A549 (cell line): Measurements from ENCODE around the gene TMEM244. TPM values are rescaled to one million over a fixed set of nuclear protein-coding genes. Genes with fewer than 3 reads are reported as not detected.

Source experiments
- ATAC-seq, 2 experiments: fragments of 200-7000 bp in 1 of 2; fragments of >200 bp in 1 of 2; cut with Nextera tagmentation in 1 of 2; cut with Tn5 transposase in 1 of 2; 3 replicates each; pipeline versions ENCODE4 v1.8.0 to v1.9.1; 2018 to 2020; ENCODE audit warnings: mild to moderate bottlenecking in 1 of 2, moderate library complexity in 1 of 2
- CTCF ChIA-PET: fragments of 300-600 bp; sonication (Branson Sonifier 250); formaldehyde crosslinking; extraction: SDS; loops from one replicate; lab custom pipeline; 2021; ENCODE audit warnings: antibody characterized with exemption, inconsistent platforms; lab: Yijun Ruan, JAX
- POLR2A ChIA-PET: fragments of 350-600 bp; formaldehyde crosslinking; extraction: SDS; loops from one replicate; lab custom pipeline; 2021; ENCODE audit warnings: antibody characterized with exemption, inconsistent platforms; lab: Yijun Ruan, JAX
- DNase-seq, 2 experiments: peaks; one replicate each; pipeline versions ENCODE4 v3.0.0 to v3.0.0-alpha.2; 2011 to 2016; ENCODE audit warnings: low read depth in 1 of 2, low spot score in 1 of 2
- FAIRE-seq: peaks from 2 replicates; lab custom pipeline; 2011; peaks lifted over from hg19 to GRCh38; lab: Jason Lieb, UNC
- H3K27ac ChIP-seq, 2 experiments: fragments of >200 bp; sonication (Bioruptor Twin); formaldehyde crosslinking; 3 replicates each; pipeline ENCODE4 v1.5.1; 2016 to 2017
- H3K4me1 ChIP-seq: fragments of >200 bp; sonication (Bioruptor Twin); formaldehyde crosslinking; 3 replicates; pipeline ENCODE4 v1.6.1; 2016
- H3K4me2 ChIP-seq: fragments of >200 bp; sonication (Bioruptor Twin); formaldehyde crosslinking; 3 replicates; pipeline ENCODE4 v1.6.1; 2016
- H3K4me3 ChIP-seq: fragments of >200 bp; sonication (Bioruptor Twin); formaldehyde crosslinking; 3 replicates; pipeline ENCODE4 v1.5.1; 2016
- H3K9me3 ChIP-seq: fragments of >200 bp; sonication (Bioruptor Twin); formaldehyde crosslinking; 3 replicates; pipeline ENCODE4 v1.6.1; 2016
- ATOH8 ChIP-seq: fragments of 250-450 bp; sonication (Bioruptor Pico); IDR thresholded peaks from 2 replicates; pipeline ENCODE4 v1.5.0; 2020; ENCODE audit warnings: low read depth, mild to moderate bottlenecking, moderate library complexity
- CBX2 ChIP-seq: fragments of 200-600 bp; sonication (generic); IDR thresholded peaks from 2 replicates; pipeline ENCODE4 v1.6.1; 2016; ENCODE audit warnings: low read depth, mild to moderate bottlenecking, borderline replicate concordance
- CBX8 ChIP-seq: fragments of 200-600 bp; sonication (generic); IDR thresholded peaks from 2 replicates; pipeline ENCODE4 v1.6.1; 2016
- CEBPB ChIP-seq, 2 experiments: fragments of >200 bp in 1 of 2; sonication (Bioruptor Twin) in 1 of 2; formaldehyde crosslinking in 1 of 2; IDR thresholded peaks; 2 replicates each; pipeline ENCODE4 v1.6.1; 2012 to 2016
- CHD4 ChIP-seq: fragments of 200-600 bp; sonication (generic); IDR thresholded peaks from 2 replicates; pipeline ENCODE4 v1.6.1; 2016; ENCODE audit warnings: antibody characterized with exemption, mild to moderate bottlenecking, borderline replicate concordance
- E2F6 ChIP-seq: IDR thresholded peaks from 2 replicates; pipeline ENCODE4 v1.6.1; 2012; ENCODE audit warnings: low read depth, borderline replicate concordance
- FOSL2 ChIP-seq, 2 experiments: fragments of 450-650 bp in 1 of 2; fragments of >200 bp in 1 of 2; sonication (Bioruptor Twin) in 1 of 2; formaldehyde crosslinking; IDR thresholded peaks; 2 replicates each; pipeline versions ENCODE4 v1.5.0 to v1.6.1; 2016 to 2020; ENCODE audit warnings: mild to moderate bottlenecking in 1 of 2, moderate library complexity in 1 of 2
- HEYL ChIP-seq: fragments of 250-450 bp; sonication (Bioruptor Pico); IDR thresholded peaks from 2 replicates; pipeline ENCODE4 v1.8.0; 2021; ENCODE audit warnings: mild to moderate bottlenecking, moderate library complexity
- HMGXB4 ChIP-seq: fragments of 250-450 bp; sonication (Bioruptor Pico); IDR thresholded peaks from 2 replicates; pipeline ENCODE4 v1.5.0; 2021; ENCODE audit warnings: mild to moderate bottlenecking, moderate library complexity, borderline replicate concordance
- HOXB13 ChIP-seq: fragments of 250-450 bp; sonication (Bioruptor Pico); IDR thresholded peaks from 2 replicates; pipeline ENCODE4 v1.5.0; 2020; ENCODE audit warnings: low read depth, mild to moderate bottlenecking, moderate library complexity
- JUN ChIP-seq, 2 experiments: fragments of >200 bp; sonication (Bioruptor Twin); formaldehyde crosslinking; IDR thresholded peaks; 2 replicates in 1 of 2; 3 replicates in 1 of 2; pipeline ENCODE4 v1.6.1; 2016 to 2017
- KDM1A ChIP-seq: fragments of 200-600 bp; sonication (generic); IDR thresholded peaks from 2 replicates; pipeline ENCODE4 v1.6.1; 2016; ENCODE audit warnings: low read depth, mild to moderate bottlenecking
- KDM5A ChIP-seq: fragments of 200-600 bp; sonication (generic); IDR thresholded peaks from 2 replicates; pipeline ENCODE4 v1.6.1; 2016; ENCODE audit warnings: antibody characterized with exemption, mild to moderate bottlenecking
- MAX ChIP-seq: IDR thresholded peaks from 2 replicates; pipeline ENCODE4 v1.6.1; 2012
- MAZ ChIP-seq: fragments of 150-350 bp; IDR thresholded peaks from 2 replicates; pipeline ENCODE4 v1.6.1; 2014; ENCODE audit warnings: antibody characterized with exemption, low read depth, low read length, borderline replicate concordance
- NFE2L2 ChIP-seq: fragments of 150-350 bp; conservative IDR thresholded peaks from 2 replicates; pipeline ENCODE4 v1.6.1; 2014; ENCODE audit warnings: low read length
- NPAS2 ChIP-seq: fragments of 250-450 bp; sonication (Bioruptor Pico); IDR thresholded peaks from 2 replicates; pipeline ENCODE4 v1.8.0; 2022; ENCODE audit warnings: mild to moderate bottlenecking, moderate library complexity, borderline replicate concordance
- PHF8 ChIP-seq: fragments of 200-600 bp; sonication (generic); IDR thresholded peaks from 2 replicates; pipeline ENCODE4 v1.6.1; 2016; ENCODE audit warnings: low read depth, mild to moderate bottlenecking, antibody characterized with exemption, moderate library complexity, borderline replicate concordance
- POLR2A ChIP-seq: IDR thresholded peaks from 2 replicates; pipeline ENCODE4 v1.6.1; 2012; ENCODE audit warnings: mild to moderate bottlenecking, low read length
- POLR2AphosphoS2 ChIP-seq: conservative IDR thresholded peaks from 2 replicates; pipeline ENCODE4 v1.6.1; 2012; ENCODE audit warnings: low read length, improper control_type of control experiment, inconsistent platforms
- RAD21 ChIP-seq, 2 experiments: fragments of >200 bp in 1 of 2; sonication (Bioruptor Twin) in 1 of 2; formaldehyde crosslinking in 1 of 2; IDR thresholded peaks in 1 of 2; conservative IDR thresholded peaks in 1 of 2; 2 replicates in 1 of 2; 3 replicates in 1 of 2; pipeline ENCODE4 v1.6.1; 2012 to 2018; ENCODE audit warnings: inconsistent platforms in 1 of 2
- REST ChIP-seq: fragments of 200-600 bp; sonication (generic); IDR thresholded peaks from 2 replicates; pipeline ENCODE4 v1.6.1; 2016; ENCODE audit warnings: antibody characterized with exemption, mild to moderate bottlenecking, moderate library complexity
- RFX5 ChIP-seq: fragments of 450-650 bp; IDR thresholded peaks from 2 replicates; pipeline ENCODE4 v1.7.1; 2014; ENCODE audit warnings: antibody characterized with exemption, mild to moderate bottlenecking, moderate library complexity
- ZFP36 ChIP-seq: fragments of 450-650 bp; IDR thresholded peaks from 2 replicates; pipeline ENCODE4 v1.6.1; 2014; ENCODE audit warnings: borderline replicate concordance; ENCODE audit not compliant: partially characterized antibody
- WGBS: methylation state at CpG from one replicate; pipeline ENCODE4 v1.1.6; 2017; ENCODE audit errors: missing lambda C conversion rate; 5-methylcytosine and 5-hydroxymethylcytosine counted together
- polyA plus RNA-seq, 4 experiments: library from polyadenylated mRNA; depleted of rRNA in 3 of 4; stranded (reverse); fragments of >200 nt; fragmentation: RNase III in 1 of 4; extraction: RNeasy Plus Mini Kit Qiagen cat#74134 plus additional on column Dnase treatment in 1 of 4; gene quantifications; 2 replicates in 3 of 4; 3 replicates in 1 of 4; pipeline ENCODE4 v1.2.3, GENCODE V29; 2011 to 2017

The TMEM244 gene
- polyA plus RNA-seq, 2 of the 4 experiments (the other 2 are of a cell fraction): not detected

GRCh38 chr6:129801909-129802308, 59.2 kb downstream of the TMEM244 start (continued):
- no peak for TF ChIP-seq E2F6
- no peak for TF ChIP-seq NPAS2 (CRISPR knock-in tag)
- no peak for TF ChIP-seq HEYL (CRISPR knock-in tag)
- no peak for TF ChIP-seq NFE2L2
- no peak for TF ChIP-seq POLR2AphosphoS2
- no peak for TF ChIP-seq REST
- no peak for TF ChIP-seq CEBPB (IDR thresholded peaks at IDR 0.05)
- no peak for TF ChIP-seq RFX5

GRCh38 chr6:129795261-129795660, 65.9 kb downstream of the TMEM244 start:
- ChIA-PET POLR2A (no interaction called here), CTCF (interaction anchor here (0.5 kb wide), 1 partner anchor 432 kb away, joined by 3 read pairs; no protein-coding TSS in a partner anchor)
- H3K4me2 ChIP-seq: no peak overlapping the region
- H3K9me3 ChIP-seq: no peaks in the 10 kb centered on the region
- no peaks in the 10 kb centered on the region for H3K4me1 ChIP-seq
- TF ChIP-seq REST (no peak), KDM5A (no peak), NPAS2 (CRISPR knock-in tag) (no peak), CHD4 (no peak)
- no peak overlapping the region for H3K27ac ChIP-seq
- FAIRE-seq (no peak), DNase-seq (peak in 1 of 2 experiments; percentile 9), ATAC-seq (peak; percentile 23 to 59; a peak in 3 of 6 replicates)
- 17% methylated on average over 2 of the region's 2 CpGs for WGBS
- no peak overlapping the region for H3K4me3 ChIP-seq

- ATAC-seq (no peak), DNase-seq (no peak), FAIRE-seq (no peak)
- no peak overlapping the region for H3K4me3 ChIP-seq
- CTCF ChIA-PET: no interaction called here
- POLR2A ChIA-PET: no interaction called here
- H3K4me2 ChIP-seq: no peak overlapping the region
- WGBS: 38% methylated on average over 7 of the region's 7 CpGs
- H3K4me1 ChIP-seq: no peaks in the 10 kb centered on the region
- no peak overlapping the region for H3K27ac ChIP-seq
- no peaks in the 10 kb centered on the region for H3K9me3 ChIP-seq
- no peak for TF ChIP-seq RAD21 (conservative IDR thresholded peaks at IDR 0.05 in 1 of 2, IDR thresholded peaks at IDR 0.05 in 1 of 2)
- no peak for TF ChIP-seq POLR2A
- TF ChIP-seq NPAS2 (CRISPR knock-in tag): no peak
- TF ChIP-seq MAX: no peak
- no peak for TF ChIP-seq CBX2
- no peak for TF ChIP-seq HOXB13 (CRISPR knock-in tag)
- no peak for TF ChIP-seq ZFP36
- TF ChIP-seq JUN (IDR thresholded peaks at IDR 0.05): no peak
- TF ChIP-seq HMGXB4 (CRISPR knock-in tag): no peak
- TF ChIP-seq PHF8: no peak
- TF ChIP-seq FOSL2 (IDR thresholded peaks at IDR 0.05): no peak
- TF ChIP-seq FOSL2 (CRISPR knock-in tag; IDR thresholded peaks at IDR 0.05): no peak
- no peak for TF ChIP-seq MAZ
- no peak for TF ChIP-seq CBX8
- no peak for TF ChIP-seq KDM1A
- no peak for TF ChIP-seq ATOH8
Measured at GRCh38 chr6:129793447-129793846, 67.7 kb downstream of the TMEM244 start.
